ENCODE measurements around the gene LRRC49. TPM values are rescaled to one million over a fixed set of nuclear protein-coding genes. Genes with fewer than 3 reads are reported as not detected.

LRRC49 gene
- total RNA-seq, 4 donors from 2014 or later, result 3.3 to 12.6 (median 3.6) TPM

DNA sequence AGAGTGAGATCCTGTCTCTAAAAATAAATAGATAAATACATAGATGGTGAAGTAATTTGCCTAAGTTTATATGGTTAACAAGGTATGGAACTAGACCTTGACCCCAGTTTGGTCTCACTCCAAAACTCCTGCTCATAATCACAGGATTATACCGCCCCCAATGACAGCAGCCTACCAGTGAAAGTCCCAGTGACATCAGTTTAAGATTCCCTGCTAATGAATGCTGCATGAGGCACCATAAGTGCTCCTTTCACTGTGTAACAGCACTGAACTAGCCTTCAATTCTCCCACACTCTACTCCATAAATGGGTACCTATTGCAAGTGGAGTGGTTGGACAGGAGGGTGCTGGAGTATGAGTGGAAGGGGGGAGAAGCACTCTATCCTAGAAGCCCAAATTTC lies 199.0 kb downstream of the LRRC49 start:
- peaks cover 12% of the 10 kb centered on the region for H3K4me1 ChIP-seq
- no peaks in the 10 kb centered on the region for H3K9me3 ChIP-seq
- TF ChIP-seq, protein P1, sequence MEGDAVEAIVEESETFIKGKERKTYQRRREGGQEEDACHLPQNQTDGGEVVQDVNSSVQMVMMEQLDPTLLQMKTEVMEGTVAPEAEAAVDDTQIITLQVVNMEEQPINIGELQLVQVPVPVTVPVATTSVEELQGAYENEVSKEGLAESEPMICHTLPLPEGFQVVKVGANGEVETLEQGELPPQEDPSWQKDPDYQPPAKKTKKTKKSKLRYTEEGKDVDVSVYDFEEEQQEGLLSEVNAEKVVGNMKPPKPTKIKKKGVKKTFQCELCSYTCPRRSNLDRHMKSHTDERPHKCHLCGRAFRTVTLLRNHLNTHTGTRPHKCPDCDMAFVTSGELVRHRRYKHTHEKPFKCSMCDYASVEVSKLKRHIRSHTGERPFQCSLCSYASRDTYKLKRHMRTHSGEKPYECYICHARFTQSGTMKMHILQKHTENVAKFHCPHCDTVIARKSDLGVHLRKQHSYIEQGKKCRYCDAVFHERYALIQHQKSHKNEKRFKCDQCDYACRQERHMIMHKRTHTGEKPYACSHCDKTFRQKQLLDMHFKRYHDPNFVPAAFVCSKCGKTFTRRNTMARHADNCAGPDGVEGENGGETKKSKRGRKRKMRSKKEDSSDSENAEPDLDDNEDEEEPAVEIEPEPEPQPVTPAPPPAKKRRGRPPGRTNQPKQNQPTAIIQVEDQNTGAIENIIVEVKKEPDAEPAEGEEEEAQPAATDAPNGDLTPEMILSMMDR (IDR thresholded peaks at IDR 0.05), result no peak
- TF ChIP-seq POLR2AphosphoS5 (IDR thresholded peaks at IDR 0.05) (no peak), POLR2A (IDR thresholded peaks at IDR 0.05) (no peak), EP300 (IDR thresholded peaks at IDR 0.05) (no peak)
- no peak overlapping the region for H3K4me3 ChIP-seq
- no peaks in the 10 kb centered on the region for H3K27me3 ChIP-seq
- no peaks in the 10 kb centered on the region for H3K36me3 ChIP-seq
- no peak overlapping the region for H3K27ac ChIP-seq
- no peak for DNase-seq (ENCODE audit: low spot score in 2 of 2)
- WGBS, result 55% methylated on average over 1 of the region's 1 CpG

DNA sequence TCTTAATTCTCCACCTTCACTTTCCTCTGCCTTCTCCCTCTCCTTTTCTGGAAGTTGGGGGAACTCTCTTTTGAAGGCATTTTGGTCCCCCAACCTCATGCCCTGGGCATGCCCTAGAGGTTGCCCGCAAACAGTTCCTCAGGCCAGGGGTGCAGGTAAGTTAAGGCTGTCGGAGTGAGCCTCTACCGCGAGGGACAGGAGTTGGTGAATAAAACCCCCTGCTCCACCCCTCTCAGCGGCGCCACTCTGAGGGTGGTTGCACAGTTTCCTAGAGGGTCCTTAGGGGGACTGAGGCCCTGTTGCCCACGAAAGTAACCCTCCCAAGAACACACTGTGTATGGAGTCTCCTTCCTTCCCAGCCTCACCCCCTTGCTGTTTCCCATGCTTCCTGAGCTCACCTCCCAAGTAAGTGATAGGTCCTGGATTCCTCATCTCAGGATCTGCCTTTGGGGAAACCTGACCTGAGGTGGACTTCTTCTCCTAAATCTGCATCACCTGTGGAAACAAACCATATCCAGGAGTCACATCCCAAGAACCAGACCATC lies 199.5 kb downstream of the LRRC49 start:
- H3K27ac ChIP-seq, result no peak overlapping the region
- WGBS, result 94% methylated on average over 7 of the region's 7 CpGs
- H3K36me3 ChIP-seq, result no peaks in the 10 kb centered on the region
- peaks cover 12% of the 10 kb centered on the region for H3K4me1 ChIP-seq
- no peak for TF ChIP-seq EP300 (IDR thresholded peaks at IDR 0.05)
- TF ChIP-seq, protein P1 (IDR thresholded peaks at IDR 0.05), result no peak
- TF ChIP-seq POLR2AphosphoS5 (IDR thresholded peaks at IDR 0.05), result no peak
- no peak for TF ChIP-seq POLR2A (IDR thresholded peaks at IDR 0.05)
- no peaks in the 10 kb centered on the region for H3K9me3 ChIP-seq
- no peak for DNase-seq (ENCODE audit: low spot score in 2 of 2)
- no peak overlapping the region for H3K4me3 ChIP-seq
- no peaks in the 10 kb centered on the region for H3K27me3 ChIP-seq

- Histone ChIP-seq H3K4me1 (peaks cover 12% of the 10 kb centered on the region), H3K27ac (no peak overlapping the region), H3K4me3 (no peak overlapping the region), H3K9me3 (no peaks in the 10 kb centered on the region), H3K36me3 (no peaks in the 10 kb centered on the region), H3K27me3 (no peaks in the 10 kb centered on the region)
- DNase-seq (ENCODE audit: low spot score in 2 of 2), result no peak
- no peak for TF ChIP-seq POLR2AphosphoS5 (IDR thresholded peaks at IDR 0.05)
- TF ChIP-seq, protein P1 (IDR thresholded peaks at IDR 0.05), result no peak
- no peak for TF ChIP-seq POLR2A (IDR thresholded peaks at IDR 0.05)
- no peak for TF ChIP-seq EP300 (IDR thresholded peaks at IDR 0.05)
- WGBS, result 23% methylated on average over 11 of the region's 11 CpGs
Measured at GRCh38 chr15:71093054-71094024, 200.7 kb downstream of the LRRC49 start.

GRCh38 chr15:71094137-71094536 lies 201.5 kb downstream of the LRRC49 start:
- TF ChIP-seq POLR2AphosphoS5 (IDR thresholded peaks at IDR 0.05) (no peak), POLR2A (IDR thresholded peaks at IDR 0.05) (no peak), EP300 (IDR thresholded peaks at IDR 0.05) (no peak)
- TF ChIP-seq, protein P1 (IDR thresholded peaks at IDR 0.05), result no peak
- no peak for DNase-seq (ENCODE audit: low spot score in 2 of 2)
- no peaks in the 10 kb centered on the region for H3K27me3 ChIP-seq
- no peaks in the 10 kb centered on the region for H3K36me3 ChIP-seq
- no peaks in the 10 kb centered on the region for H3K9me3 ChIP-seq
- H3K4me3 ChIP-seq, result no peak overlapping the region
- peaks cover 12% of the 10 kb centered on the region for H3K4me1 ChIP-seq
- no peak overlapping the region for H3K27ac ChIP-seq
- 85% methylated on average over 2 of the region's 2 CpGs for WGBS

GRCh38 chr15:71096676-71097075 lies 204.1 kb downstream of the LRRC49 start:
- no peak overlapping the region for H3K27ac ChIP-seq
- no peaks in the 10 kb centered on the region for H3K9me3 ChIP-seq
- no peak for DNase-seq (ENCODE audit: low spot score in 2 of 2)
- H3K36me3 ChIP-seq, result no peaks in the 10 kb centered on the region
- 30% methylated on average over 3 of the region's 3 CpGs for WGBS
- H3K4me1 ChIP-seq, result peaks cover 12% of the 10 kb centered on the region
- H3K4me3 ChIP-seq, result no peak overlapping the region
- TF ChIP-seq POLR2A (IDR thresholded peaks at IDR 0.05) (no peak), EP300 (IDR thresholded peaks at IDR 0.05) (no peak), POLR2AphosphoS5 (IDR thresholded peaks at IDR 0.05) (no peak)
- TF ChIP-seq, protein P1 (IDR thresholded peaks at IDR 0.05), result no peak
- H3K27me3 ChIP-seq, result no peaks in the 10 kb centered on the region
